Neuronal stem cell (in vitro differentiated cells): Measurements from ENCODE around the gene ROBO2.

Experiments used
- DNase-seq: peaks from one replicate; pipeline ENCODE4 v3.0.0-alpha.2; 2013; ENCODE audit warnings: low spot score
- H2AFZ ChIP-seq: one replicate; pipeline ENCODE4 v1.6.1; 2013; ENCODE audit warnings: mild to moderate bottlenecking, low read length, inconsistent platforms
- H2AK5ac ChIP-seq: 2 replicates; pipeline ENCODE4 v1.6.1; 2013; ENCODE audit warnings: low read depth, mild to moderate bottlenecking, inconsistent platforms, low read length, moderate library complexity, mixed read lengths
- H2BK120ac ChIP-seq: 2 replicates; pipeline ENCODE4 v1.6.1; 2013; ENCODE audit warnings: low read depth, mild to moderate bottlenecking, inconsistent platforms, low read length, moderate library complexity, mixed read lengths
- H2BK12ac ChIP-seq: one replicate; pipeline ENCODE4 v1.6.1; 2013; ENCODE audit warnings: low read length, inconsistent platforms
- H2BK15ac ChIP-seq: 2 replicates; pipeline ENCODE4 v1.6.1; 2013; ENCODE audit warnings: mild to moderate bottlenecking, low read length, inconsistent platforms, mixed read lengths
- H2BK5ac ChIP-seq: one replicate; pipeline ENCODE4 v1.6.1; 2013; ENCODE audit warnings: inconsistent platforms, mild to moderate bottlenecking, low read length, moderate library complexity
- H3K14ac ChIP-seq: one replicate; pipeline ENCODE4 v1.6.1; 2013; ENCODE audit warnings: low read length, inconsistent platforms
- H3K18ac ChIP-seq: 2 replicates; pipeline ENCODE4 v1.6.1; 2013; ENCODE audit warnings: low read length, inconsistent platforms
- H3K23ac ChIP-seq: 2 replicates; pipeline ENCODE4 v1.6.1; 2013; ENCODE audit warnings: low read depth, mild to moderate bottlenecking, mixed read lengths, low read length, inconsistent platforms; ENCODE audit not compliant: poor library complexity
- H3K27ac ChIP-seq: replicated peaks from 3 replicates; pipeline ENCODE4 v1.5.1; 2013; ENCODE audit warnings: low read length, inconsistent platforms
- H3K27me3 ChIP-seq, 3 experiments: 2 replicates each; pipeline ENCODE4 v1.6.1; 2013; ENCODE audit warnings: low read length in 3 of 3, mild to moderate bottlenecking in 2 of 3, inconsistent platforms in 1 of 3, low read depth in 1 of 3, mixed read lengths in 1 of 3, moderate library complexity in 1 of 3; ENCODE audit not compliant: control insufficient read depth in 3 of 3, insufficient read depth in 3 of 3
- H3K36me3 ChIP-seq, 2 donors: replicated peaks in 1 of 2; 2 replicates each; pipeline ENCODE4 v1.6.1; 2013; ENCODE audit warnings: low read length in 2 of 2; ENCODE audit not compliant: control insufficient read depth in 2 of 2, insufficient read depth in 2 of 2
- H3K4ac ChIP-seq: 2 replicates; pipeline ENCODE4 v1.6.1; 2013; ENCODE audit warnings: inconsistent platforms, mild to moderate bottlenecking, low read length, moderate library complexity
- H3K4me1 ChIP-seq, 2 donors: 1 replicate in 1 of 2; 2 replicates in 1 of 2; pipeline ENCODE4 v1.6.1; 2013; ENCODE audit warnings: low read length in 2 of 2, low read depth in 1 of 2; ENCODE audit not compliant: control insufficient read depth in 2 of 2, insufficient read depth in 1 of 2
- H3K4me2 ChIP-seq: one replicate; pipeline ENCODE4 v1.6.1; 2013; ENCODE audit warnings: mild to moderate bottlenecking, low read length, inconsistent platforms; ENCODE audit not compliant: insufficient read depth, poor library complexity, severe bottlenecking
- H3K4me3 ChIP-seq, 2 donors: 2 replicates each; pipeline ENCODE4 v1.5.1; 2013; ENCODE audit warnings: low read length in 2 of 2, mild to moderate bottlenecking in 2 of 2, inconsistent platforms in 1 of 2, moderate library complexity in 1 of 2
- H3K79me1 ChIP-seq: one replicate; pipeline ENCODE4 v1.6.1; 2013; ENCODE audit warnings: low read depth, mild to moderate bottlenecking, inconsistent platforms, low read length, moderate library complexity
- H3K9ac ChIP-seq: one replicate; pipeline ENCODE4 v1.6.1; 2013; ENCODE audit warnings: mild to moderate bottlenecking, low read depth, low read length, inconsistent platforms; ENCODE audit not compliant: poor library complexity
- H3K9me3 ChIP-seq, 2 donors: replicated peaks in 1 of 2; 2 replicates each; pipeline versions ENCODE3 to v1.6.1; 2013; ENCODE audit warnings: low read length in 2 of 2, mild to moderate bottlenecking in 2 of 2, inconsistent platforms in 1 of 2, low read depth in 1 of 2, mixed read lengths in 1 of 2, moderate library complexity in 1 of 2; ENCODE audit not compliant: control insufficient read depth in 2 of 2, insufficient read depth in 1 of 2
- H4K8ac ChIP-seq: one replicate; pipeline ENCODE4 v1.6.1; 2013; ENCODE audit warnings: low read depth, mild to moderate bottlenecking, inconsistent platforms, low read length, moderate library complexity
- H4K91ac ChIP-seq: one replicate; pipeline ENCODE4 v1.6.1; 2013; ENCODE audit warnings: low read length, low read depth, mild to moderate bottlenecking, inconsistent platforms; ENCODE audit not compliant: poor library complexity
- WGBS, 2 donors: extraction: QIAGEN DNeasy Blood & Tissue Kit; methylation state at CpG; one replicate each; pipeline ENCODE4 v1.1.7; 2013; ENCODE audit warnings: missing lambda C conversion rate in 2 of 2, mixed read lengths in 1 of 2; ENCODE audit not compliant: insufficient read length in 2 of 2, insufficient replicate concordance in 1 of 2; ENCODE audit errors: extremely low coverage in 2 of 2; 5-methylcytosine and 5-hydroxymethylcytosine counted together

ROBO2 gene

GRCh38 chr3:77479021-77479420 is 439.1 kb downstream of the ROBO2 start:
- Histone ChIP-seq H4K8ac (no peak overlapping the region), H3K4me3 (no peak overlapping the region), H3K4me2 (no peak overlapping the region), H3K14ac (no peak overlapping the region), H3K4ac (no peak overlapping the region), H2AK5ac (no peak overlapping the region), H3K9me3 (peaks cover 0 to 1% of the 10 kb centered on the region in 2 donors), H3K27ac (no peak overlapping the region), H2BK15ac (no peak overlapping the region), H3K36me3 (no peaks in the 10 kb centered on the region), H3K9ac (no peak overlapping the region), H3K23ac (no peak overlapping the region), H2BK120ac (no peak overlapping the region), H2BK5ac (no peak overlapping the region), H3K18ac (no peak overlapping the region), H3K79me1 (no peaks in the 10 kb centered on the region), H2AFZ (no peak overlapping the region), H3K4me1 (peaks cover 0 to 3% of the 10 kb centered on the region in 2 donors), H3K27me3 (no peaks in the 10 kb centered on the region), H4K91ac (no peak overlapping the region), H2BK12ac (no peak overlapping the region)
- no peak for DNase-seq

- Histone ChIP-seq H2BK12ac (no peak overlapping the region), H3K9me3 (peaks cover 3% of the 10 kb centered on the region in 2 donors), H3K27me3 (no peaks in the 10 kb centered on the region), H2BK5ac (no peak overlapping the region), H3K79me1 (no peaks in the 10 kb centered on the region), H3K4me3 (no peak overlapping the region), H3K27ac (no peak overlapping the region), H4K8ac (no peak overlapping the region), H2AK5ac (no peak overlapping the region), H3K9ac (no peak overlapping the region), H3K36me3 (no peaks in the 10 kb centered on the region), H3K18ac (no peak overlapping the region), H3K4ac (no peak overlapping the region), H3K4me1 (no peaks in the 10 kb centered on the region), H3K14ac (no peak overlapping the region), H3K4me2 (no peak overlapping the region), H2BK120ac (no peak overlapping the region), H3K23ac (no peak overlapping the region), H2BK15ac (no peak overlapping the region), H4K91ac (no peak overlapping the region), H2AFZ (no peak overlapping the region)
- no CpG with 5 or more reads among the region's 1 CpG for WGBS, 2 donors
- DNase-seq: no peak
Observed at GRCh38 chr3:77489216-77489615, 449.3 kb downstream of the ROBO2 start.

GRCh38 chr3:77491961-77492360 is 452.1 kb downstream of the ROBO2 start:
- Histone ChIP-seq H3K14ac (no peak overlapping the region), H3K4me3 (no peak overlapping the region), H3K4ac (no peak overlapping the region), H2AFZ (no peak overlapping the region), H3K4me1 (no peaks in the 10 kb centered on the region), H4K8ac (no peak overlapping the region), H3K18ac (no peak overlapping the region), H2AK5ac (no peak overlapping the region), H3K27ac (no peak overlapping the region), H3K36me3 (no peaks in the 10 kb centered on the region), H3K23ac (no peak overlapping the region), H3K9ac (no peak overlapping the region), H3K27me3 (no peaks in the 10 kb centered on the region), H2BK120ac (no peak overlapping the region), H4K91ac (no peak overlapping the region), H3K79me1 (no peaks in the 10 kb centered on the region), H2BK15ac (no peak overlapping the region), H2BK12ac (no peak overlapping the region), H3K9me3 (no peaks in the 10 kb centered on the region), H3K4me2 (no peak overlapping the region), H2BK5ac (no peak overlapping the region)
- no CpG with 5 or more reads among the region's 1 CpG for WGBS, 2 donors
- no peak for DNase-seq

GRCh38 chr3:77500721-77501120 is 460.8 kb downstream of the ROBO2 start:
- WGBS, 2 donors: no CpG with 5 or more reads among the region's 2 CpGs

More at GRCh38 chr3:77500721-77501120, 460.8 kb downstream of the ROBO2 start:
- Histone ChIP-seq H3K9ac (no peak overlapping the region), H2BK15ac (no peak overlapping the region), H4K8ac (no peak overlapping the region), H2BK12ac (no peak overlapping the region), H4K91ac (no peak overlapping the region), H3K27me3 (no peaks in the 10 kb centered on the region), H3K4me1 (no peaks in the 10 kb centered on the region), H3K27ac (no peak overlapping the region), H3K18ac (no peak overlapping the region), H2AK5ac (no peak overlapping the region), H3K4me3 (no peak overlapping the region), H2BK120ac (no peak overlapping the region), H3K4me2 (no peak overlapping the region), H3K14ac (no peak overlapping the region), H2AFZ (no peak overlapping the region), H3K4ac (no peak overlapping the region), H3K23ac (no peak overlapping the region), H3K9me3 (no peaks in the 10 kb centered on the region), H3K36me3 (peaks cover 0 to 2% of the 10 kb centered on the region in 2 donors), H3K79me1 (no peaks in the 10 kb centered on the region), H2BK5ac (no peak overlapping the region)
- DNase-seq: no peak
